ENCODE results near the gene TEX47.

DNA sequence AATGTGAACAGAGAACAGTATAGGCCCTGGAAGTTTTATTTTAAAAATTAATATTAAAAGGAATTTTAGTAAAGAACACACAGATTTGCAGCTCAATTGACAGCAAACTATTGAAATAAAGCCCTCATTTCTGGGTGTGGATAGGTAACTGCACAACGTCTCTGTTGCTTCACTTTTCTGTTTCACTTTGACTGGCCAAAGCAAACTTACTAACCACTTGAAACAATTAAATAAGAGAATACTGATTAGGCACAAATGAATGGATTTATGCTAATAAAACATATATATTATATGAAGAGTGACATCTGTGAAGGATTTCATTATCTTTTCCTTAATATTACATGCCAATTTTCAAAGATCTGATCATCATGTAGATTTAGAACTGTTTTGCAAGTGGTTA lies 24.1 kb downstream of the TEX47 start:
- TF ChIP-seq, protein P1, sequence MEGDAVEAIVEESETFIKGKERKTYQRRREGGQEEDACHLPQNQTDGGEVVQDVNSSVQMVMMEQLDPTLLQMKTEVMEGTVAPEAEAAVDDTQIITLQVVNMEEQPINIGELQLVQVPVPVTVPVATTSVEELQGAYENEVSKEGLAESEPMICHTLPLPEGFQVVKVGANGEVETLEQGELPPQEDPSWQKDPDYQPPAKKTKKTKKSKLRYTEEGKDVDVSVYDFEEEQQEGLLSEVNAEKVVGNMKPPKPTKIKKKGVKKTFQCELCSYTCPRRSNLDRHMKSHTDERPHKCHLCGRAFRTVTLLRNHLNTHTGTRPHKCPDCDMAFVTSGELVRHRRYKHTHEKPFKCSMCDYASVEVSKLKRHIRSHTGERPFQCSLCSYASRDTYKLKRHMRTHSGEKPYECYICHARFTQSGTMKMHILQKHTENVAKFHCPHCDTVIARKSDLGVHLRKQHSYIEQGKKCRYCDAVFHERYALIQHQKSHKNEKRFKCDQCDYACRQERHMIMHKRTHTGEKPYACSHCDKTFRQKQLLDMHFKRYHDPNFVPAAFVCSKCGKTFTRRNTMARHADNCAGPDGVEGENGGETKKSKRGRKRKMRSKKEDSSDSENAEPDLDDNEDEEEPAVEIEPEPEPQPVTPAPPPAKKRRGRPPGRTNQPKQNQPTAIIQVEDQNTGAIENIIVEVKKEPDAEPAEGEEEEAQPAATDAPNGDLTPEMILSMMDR (IDR thresholded peaks at IDR 0.05): no peak
- no peak for TF ChIP-seq POLR2A (IDR thresholded peaks at IDR 0.05)
